Fibroblast of skin of right quadriceps (primary cell): ENCODE results near the gene PLA2R1.
"Not testable (repeated sequence)": the region's sequence is repeated elsewhere in the genome, so short reads cannot be mapped to it uniquely, and the experiment has no call there.

ENCODE experiments used
- DNase-seq: peaks from one replicate; pipeline ENCODE4 v3.0.0-alpha.2; 2013

The PLA2R1 gene

GRCh38 chr2:159976527-159977160 lies 85.8 kb downstream of the PLA2R1 start:
- no peak for DNase-seq

GRCh38 chr2:159973325-159973724 lies 89.1 kb downstream of the PLA2R1 start:
- no peak for DNase-seq

GRCh38 chr2:159971365-159972152 lies 90.9 kb downstream of the PLA2R1 start:
- DNase-seq: no peak

GRCh38 chr2:159970548-159970947 lies 91.9 kb downstream of the PLA2R1 start:
- not testable (repeated sequence) for DNase-seq

- DNase-seq: peak; percentile 46
Observed at GRCh38 chr2:159968279-159968900, 94.0 kb downstream of the PLA2R1 start.

- no peak for DNase-seq
Observed at GRCh38 chr2:159963700-159964099, 98.7 kb downstream of the PLA2R1 start.

GRCh38 chr2:159962513-159962912 lies 99.9 kb downstream of the PLA2R1 start:
- DNase-seq: not testable (repeated sequence)

GRCh38 chr2:159961451-159961850 lies 101.0 kb downstream of the PLA2R1 start:
- DNase-seq: no peak

- DNase-seq: peak; percentile 17
Observed at GRCh38 chr2:159961037-159961436, 101.4 kb downstream of the PLA2R1 start.

GRCh38 chr2:159960414-159960813 lies 102.0 kb downstream of the PLA2R1 start:
- peak; percentile 84 for DNase-seq

- DNase-seq: no peak
Observed at GRCh38 chr2:159959136-159959535, 103.3 kb downstream of the PLA2R1 start.

- DNase-seq: no peak
Observed at GRCh38 chr2:159953136-159953823, 109.1 kb downstream of the PLA2R1 start.

GRCh38 chr2:159946326-159946999 lies 116.0 kb downstream of the PLA2R1 start:
- peak; percentile 46 for DNase-seq

GRCh38 chr2:159944874-159945273 lies 117.5 kb downstream of the PLA2R1 start:
- DNase-seq: no peak

GRCh38 chr2:159942146-159942545 lies 120.3 kb downstream of the PLA2R1 start:
- no peak for DNase-seq

GRCh38 chr2:159941729-159942128 lies 120.7 kb downstream of the PLA2R1 start:
- DNase-seq: no peak

- DNase-seq: peak; percentile 27
Observed at GRCh38 chr2:159939946-159940345, 122.5 kb downstream of the PLA2R1 start.

- no peak for DNase-seq
Observed at GRCh38 chr2:159938395-159938794, 124.0 kb downstream of the PLA2R1 start.

- DNase-seq: no peak
Observed at GRCh38 chr2:159936471-159936870, 125.9 kb downstream of the PLA2R1 start.

- DNase-seq: peak; percentile 45
Observed at GRCh38 chr2:159933727-159934049, 128.7 kb downstream of the PLA2R1 start.

GRCh38 chr2:159933040-159933726 lies 129.2 kb downstream of the PLA2R1 start:
- DNase-seq: no peak

- no peak for DNase-seq
Observed at GRCh38 chr2:159926695-159927094, 135.7 kb downstream of the PLA2R1 start.
